SK-N-SH treated with all-trans-retinoic acid at 6 μM for 48 hours (cell line): ENCODE results near the gene DUSP14.

ENCODE experiments used
- ATAC-seq: fragments of 200-7000 bp; cut with Tn5 transposase; 3 replicates; pipeline ENCODE4 v1.9.1; 2020; ENCODE audit warnings: mild to moderate bottlenecking, moderate library complexity
- ARNTL ChIP-seq: fragments of 450-650 bp; formaldehyde crosslinking; IDR thresholded peaks from 2 replicates; pipeline ENCODE4 v1.5.0; 2020; ENCODE audit warnings: low read depth, mild to moderate bottlenecking, moderate library complexity, borderline replicate concordance
- ESRRG ChIP-seq: fragments of 250-450 bp; sonication (Bioruptor Pico); IDR thresholded peaks from 2 replicates; pipeline ENCODE4 v1.6.1; 2021; ENCODE audit warnings: mild to moderate bottlenecking
- GLIS3 ChIP-seq: fragments of 250-450 bp; sonication (Bioruptor Pico); IDR thresholded peaks from 2 replicates; pipeline ENCODE4 v1.5.0; 2020; ENCODE audit warnings: mild to moderate bottlenecking, moderate library complexity
- ISL1 ChIP-seq: fragments of 250-450 bp; sonication (Bioruptor Pico); IDR thresholded peaks from 2 replicates; pipeline ENCODE4 v2.1.2; 2022; ENCODE audit warnings: mild to moderate bottlenecking, moderate library complexity
- OSR1 ChIP-seq: fragments of 250-450 bp; sonication (Bioruptor Pico); IDR thresholded peaks from 2 replicates; pipeline ENCODE4 v1.8.0; 2022; ENCODE audit warnings: moderate library complexity, mild to moderate bottlenecking, inconsistent platforms
- PPARA ChIP-seq: fragments of 250-450 bp; sonication (Bioruptor Pico); IDR thresholded peaks from 2 replicates; pipeline ENCODE4 v1.5.0; 2020; ENCODE audit warnings: mild to moderate bottlenecking, borderline replicate concordance
- RARB ChIP-seq: fragments of 250-450 bp; sonication (Bioruptor Pico); IDR thresholded peaks from 2 replicates; pipeline ENCODE4 v1.8.0; 2021; ENCODE audit warnings: mild to moderate bottlenecking, moderate library complexity
- SNAI2 ChIP-seq: fragments of 250-450 bp; sonication (Bioruptor Pico); IDR thresholded peaks from 2 replicates; pipeline ENCODE4 v1.5.0; 2020; ENCODE audit warnings: mild to moderate bottlenecking, moderate library complexity
- TCF4 ChIP-seq: fragments of 250-450 bp; sonication (Bioruptor Pico); IDR thresholded peaks from 2 replicates; pipeline ENCODE4 v1.8.0; 2021; ENCODE audit warnings: mild to moderate bottlenecking, moderate library complexity, borderline replicate concordance
- TOX ChIP-seq: fragments of 250-450 bp; sonication (Bioruptor Pico); IDR thresholded peaks from 2 replicates; pipeline ENCODE4 v1.8.0; 2021; ENCODE audit warnings: mild to moderate bottlenecking, moderate library complexity, borderline replicate concordance
- ZFP3 ChIP-seq: fragments of 250-450 bp; sonication (Bioruptor Pico); IDR thresholded peaks from 2 replicates; pipeline ENCODE4 v1.5.0; 2020; ENCODE audit warnings: mild to moderate bottlenecking, moderate library complexity
- ZFP30 ChIP-seq: fragments of 450-650 bp; formaldehyde crosslinking; IDR thresholded peaks from 2 replicates; pipeline ENCODE4 v1.5.0; 2022; ENCODE audit warnings: mild to moderate bottlenecking, moderate library complexity
- ZNF565 ChIP-seq: fragments of 450-650 bp; formaldehyde crosslinking; conservative IDR thresholded peaks from 2 replicates; pipeline ENCODE4 v1.5.0; 2020; ENCODE audit warnings: low read depth, mild to moderate bottlenecking, moderate library complexity
- ZNF70 ChIP-seq: fragments of 450-650 bp; formaldehyde crosslinking; IDR thresholded peaks from 2 replicates; pipeline ENCODE4 v1.5.0; 2020; ENCODE audit warnings: mild to moderate bottlenecking, moderate library complexity
- ZNF8 ChIP-seq: fragments of 450-650 bp; formaldehyde crosslinking; IDR thresholded peaks from 2 replicates; pipeline ENCODE4 v1.5.0; 2020; ENCODE audit warnings: mild to moderate bottlenecking, moderate library complexity
- TF ChIP-seq, protein P1 (sequence below): fragments of 250-450 bp; sonication (Bioruptor Pico); IDR thresholded peaks from 2 replicates; pipeline ENCODE4 v1.5.1; 2021; ENCODE audit warnings: mild to moderate bottlenecking, moderate library complexity
- TF ChIP-seq, protein P2 (sequence below): fragments of 250-450 bp; sonication (Bioruptor Pico); IDR thresholded peaks from 2 replicates; pipeline ENCODE4 v1.8.0; 2020; ENCODE audit warnings: mild to moderate bottlenecking, moderate library complexity, borderline replicate concordance
- TF ChIP-seq, protein P3 (sequence below): fragments of 250-450 bp; sonication (Bioruptor Pico); IDR thresholded peaks from 2 replicates; pipeline ENCODE4 v1.5.1; 2020; ENCODE audit warnings: low read depth, mild to moderate bottlenecking, moderate library complexity
- TF ChIP-seq, protein P4 (sequence below): fragments of 250-450 bp; sonication (Bioruptor Pico); IDR thresholded peaks from 2 replicates; pipeline ENCODE4 v1.8.0; 2021; ENCODE audit warnings: low read depth, mild to moderate bottlenecking, moderate library complexity, borderline replicate concordance

Gene DUSP14

DNA sequence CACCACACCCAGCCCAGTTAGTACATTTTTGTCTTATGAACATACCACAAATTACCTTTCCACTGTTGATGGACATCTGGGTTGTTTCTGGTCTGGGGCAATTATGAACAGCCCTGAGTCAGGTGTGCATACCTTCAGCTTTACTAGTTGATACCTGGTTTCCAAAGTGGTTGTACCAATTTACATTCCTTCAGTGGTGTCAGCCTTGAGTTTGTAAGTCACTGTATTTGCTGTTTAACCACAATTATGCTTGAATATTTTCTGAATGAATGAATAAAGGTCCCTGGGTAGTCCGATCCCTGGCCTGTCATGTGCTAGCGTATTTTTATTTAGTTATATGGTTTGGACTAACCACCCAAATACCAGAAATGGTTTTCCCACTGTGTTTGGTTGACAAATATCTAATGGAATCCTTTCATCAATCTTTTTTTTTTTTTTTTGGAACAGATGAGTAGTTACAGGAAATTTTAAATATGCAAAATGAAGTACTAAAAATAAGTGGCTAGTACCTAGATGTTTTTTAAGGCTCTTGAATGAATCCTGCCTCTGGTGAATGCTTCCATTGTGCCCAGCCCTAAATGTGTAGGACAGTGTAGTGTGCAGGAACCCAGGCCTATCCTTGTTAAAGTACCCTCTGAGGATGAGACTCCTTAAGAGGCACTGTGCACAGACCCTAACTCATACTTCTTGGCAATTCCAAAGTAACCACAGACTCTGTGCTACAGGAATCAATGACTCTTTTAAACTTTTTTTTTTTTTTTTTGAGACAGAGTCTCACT, 3.7 kb downstream of the DUSP14 start:
- TF ChIP-seq TOX (CRISPR knock-in tag) (no peak), ARNTL (no peak), ZNF565 (no peak), ISL1 (CRISPR knock-in tag) (no peak), ESRRG (CRISPR knock-in tag) (no peak)
- TF ChIP-seq, protein P1, sequence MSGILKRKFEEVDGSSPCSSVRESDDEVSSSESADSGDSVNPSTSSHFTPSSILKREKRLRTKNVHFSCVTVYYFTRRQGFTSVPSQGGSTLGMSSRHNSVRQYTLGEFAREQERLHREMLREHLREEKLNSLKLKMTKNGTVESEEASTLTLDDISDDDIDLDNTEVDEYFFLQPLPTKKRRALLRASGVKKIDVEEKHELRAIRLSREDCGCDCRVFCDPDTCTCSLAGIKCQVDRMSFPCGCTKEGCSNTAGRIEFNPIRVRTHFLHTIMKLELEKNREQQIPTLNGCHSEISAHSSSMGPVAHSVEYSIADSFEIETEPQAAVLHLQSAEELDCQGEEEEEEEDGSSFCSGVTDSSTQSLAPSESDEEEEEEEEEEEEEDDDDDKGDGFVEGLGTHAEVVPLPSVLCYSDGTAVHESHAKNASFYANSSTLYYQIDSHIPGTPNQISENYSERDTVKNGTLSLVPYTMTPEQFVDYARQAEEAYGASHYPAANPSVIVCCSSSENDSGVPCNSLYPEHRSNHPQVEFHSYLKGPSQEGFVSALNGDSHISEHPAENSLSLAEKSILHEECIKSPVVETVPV (CRISPR knock-in tag), result no peak
- ATAC-seq, result peak; percentile 26

DNA sequence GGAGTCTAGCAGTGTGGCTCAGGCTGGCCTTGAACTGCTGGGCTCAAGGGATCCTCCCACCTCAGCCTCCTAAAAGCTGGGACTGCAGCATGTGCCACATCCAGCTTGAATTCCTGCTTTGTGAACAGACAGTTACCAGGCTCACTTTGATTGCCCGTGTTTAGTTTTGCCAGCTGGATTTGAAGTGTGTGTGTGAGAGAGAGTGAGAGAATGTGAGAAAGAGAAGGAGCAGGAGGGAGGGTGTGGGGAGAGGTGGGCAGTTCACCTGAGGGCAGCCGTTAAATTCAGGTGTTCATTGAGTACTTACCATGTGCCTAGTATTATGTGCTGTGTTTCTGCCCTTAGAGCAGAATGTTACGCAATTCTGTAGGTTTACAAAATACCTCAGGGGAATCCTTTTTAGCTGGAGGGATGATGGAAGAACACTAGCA, 4.7 kb downstream of the DUSP14 start:
- ATAC-seq, result no peak
- TF ChIP-seq ZNF70, result no peak
- TF ChIP-seq ZFP3 (CRISPR knock-in tag), result no peak
- TF ChIP-seq, protein P1 (CRISPR knock-in tag), result no peak
- no peak for TF ChIP-seq OSR1
- no peak for TF ChIP-seq ISL1 (CRISPR knock-in tag)
- TF ChIP-seq, protein P2, sequence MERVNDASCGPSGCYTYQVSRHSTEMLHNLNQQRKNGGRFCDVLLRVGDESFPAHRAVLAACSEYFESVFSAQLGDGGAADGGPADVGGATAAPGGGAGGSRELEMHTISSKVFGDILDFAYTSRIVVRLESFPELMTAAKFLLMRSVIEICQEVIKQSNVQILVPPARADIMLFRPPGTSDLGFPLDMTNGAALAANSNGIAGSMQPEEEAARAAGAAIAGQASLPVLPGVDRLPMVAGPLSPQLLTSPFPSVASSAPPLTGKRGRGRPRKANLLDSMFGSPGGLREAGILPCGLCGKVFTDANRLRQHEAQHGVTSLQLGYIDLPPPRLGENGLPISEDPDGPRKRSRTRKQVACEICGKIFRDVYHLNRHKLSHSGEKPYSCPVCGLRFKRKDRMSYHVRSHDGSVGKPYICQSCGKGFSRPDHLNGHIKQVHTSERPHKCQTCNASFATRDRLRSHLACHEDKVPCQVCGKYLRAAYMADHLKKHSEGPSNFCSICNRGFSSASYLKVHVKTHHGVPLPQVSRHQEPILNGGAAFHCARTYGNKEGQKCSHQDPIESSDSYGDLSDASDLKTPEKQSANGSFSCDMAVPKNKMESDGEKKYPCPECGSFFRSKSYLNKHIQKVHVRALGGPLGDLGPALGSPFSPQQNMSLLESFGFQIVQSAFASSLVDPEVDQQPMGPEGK, result no peak
- TF ChIP-seq, all 23 proteins: peak for 0

DNA sequence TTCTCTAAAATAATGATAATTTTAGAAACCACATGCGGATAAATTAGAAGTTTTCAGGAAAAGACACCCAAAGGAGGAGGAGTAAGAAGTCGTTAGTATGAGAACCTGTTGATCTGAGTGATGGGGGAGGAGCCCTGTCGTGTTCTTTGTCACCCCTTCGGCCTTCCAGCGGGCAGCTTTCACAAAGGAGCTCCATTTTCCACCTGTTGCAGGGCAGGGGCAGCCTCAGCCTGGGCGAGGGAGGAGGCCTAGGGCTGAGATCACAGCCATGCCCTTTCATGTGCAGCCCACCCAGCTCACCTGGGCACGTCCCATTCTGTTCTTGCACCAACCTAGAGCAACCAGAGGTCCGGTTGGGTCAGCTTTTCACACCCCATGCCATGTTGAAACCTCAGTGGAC, 5.3 kb downstream of the DUSP14 start:
- TF ChIP-seq GLIS3 (CRISPR knock-in tag) (no peak), TCF4 (CRISPR knock-in tag) (no peak), OSR1 (no peak), ZFP3 (CRISPR knock-in tag) (no peak), ZNF70 (no peak), RARB (CRISPR knock-in tag) (no peak), SNAI2 (no peak)
- TF ChIP-seq, protein P2, result no peak
- TF ChIP-seq, protein P3, sequence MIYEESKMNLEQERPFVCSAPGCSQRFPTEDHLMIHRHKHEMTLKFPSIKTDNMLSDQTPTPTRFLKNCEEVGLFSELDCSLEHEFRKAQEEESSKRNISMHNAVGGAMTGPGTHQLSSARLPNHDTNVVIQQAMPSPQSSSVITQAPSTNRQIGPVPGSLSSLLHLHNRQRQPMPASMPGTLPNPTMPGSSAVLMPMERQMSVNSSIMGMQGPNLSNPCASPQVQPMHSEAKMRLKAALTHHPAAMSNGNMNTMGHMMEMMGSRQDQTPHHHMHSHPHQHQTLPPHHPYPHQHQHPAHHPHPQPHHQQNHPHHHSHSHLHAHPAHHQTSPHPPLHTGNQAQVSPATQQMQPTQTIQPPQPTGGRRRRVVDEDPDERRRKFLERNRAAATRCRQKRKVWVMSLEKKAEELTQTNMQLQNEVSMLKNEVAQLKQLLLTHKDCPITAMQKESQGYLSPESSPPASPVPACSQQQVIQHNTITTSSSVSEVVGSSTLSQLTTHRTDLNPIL (CRISPR knock-in tag), result no peak
- no peak for ATAC-seq

DNA sequence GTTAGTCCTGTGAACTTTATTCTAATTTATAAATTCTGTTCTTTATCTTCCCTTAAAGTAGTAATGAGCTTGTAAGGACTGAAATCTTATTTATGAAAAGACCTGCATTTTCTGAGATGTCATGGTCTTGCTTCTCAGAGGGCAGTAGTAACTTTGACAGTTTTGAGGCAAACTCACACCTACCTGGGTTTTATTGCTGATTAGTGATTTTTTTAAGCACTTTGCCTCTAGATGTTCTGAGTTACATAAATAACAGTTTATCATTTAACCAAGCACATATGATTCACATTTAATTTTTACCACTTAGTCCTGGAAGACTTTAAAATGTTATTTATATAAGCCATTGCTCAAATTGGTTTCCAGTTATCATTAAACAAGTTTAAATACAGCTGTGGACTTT, 10.7 kb downstream of the DUSP14 start:
- TF ChIP-seq ZNF8 (CRISPR knock-in tag) (no peak), ESRRG (CRISPR knock-in tag) (no peak), ARNTL (no peak), PPARA (CRISPR knock-in tag) (no peak), GLIS3 (CRISPR knock-in tag) (no peak), ZFP30 (CRISPR knock-in tag) (no peak)
- TF ChIP-seq, protein P4, sequence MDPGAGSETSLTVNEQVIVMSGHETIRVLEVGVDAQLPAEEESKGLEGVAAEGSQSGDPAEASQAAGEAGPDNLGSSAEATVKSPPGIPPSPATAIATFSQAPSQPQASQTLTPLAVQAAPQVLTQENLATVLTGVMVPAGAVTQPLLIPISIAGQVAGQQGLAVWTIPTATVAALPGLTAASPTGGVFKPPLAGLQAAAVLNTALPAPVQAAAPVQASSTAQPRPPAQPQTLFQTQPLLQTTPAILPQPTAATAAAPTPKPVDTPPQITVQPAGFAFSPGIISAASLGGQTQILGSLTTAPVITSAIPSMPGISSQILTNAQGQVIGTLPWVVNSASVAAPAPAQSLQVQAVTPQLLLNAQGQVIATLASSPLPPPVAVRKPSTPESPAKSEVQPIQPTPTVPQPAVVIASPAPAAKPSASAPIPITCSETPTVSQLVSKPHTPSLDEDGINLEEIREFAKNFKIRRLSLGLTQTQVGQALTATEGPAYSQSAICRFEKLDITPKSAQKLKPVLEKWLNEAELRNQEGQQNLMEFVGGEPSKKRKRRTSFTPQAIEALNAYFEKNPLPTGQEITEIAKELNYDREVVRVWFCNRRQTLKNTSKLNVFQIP, result no peak
- ATAC-seq, result no peak
